ENCODE data around the gene RALY. TPM values are rescaled to one million over a fixed set of nuclear protein-coding genes. Genes with fewer than 3 reads are reported as not detected.

Gene RALY
- total RNA-seq, 1 experiment from 2014 or later, result 119 TPM

DNA sequence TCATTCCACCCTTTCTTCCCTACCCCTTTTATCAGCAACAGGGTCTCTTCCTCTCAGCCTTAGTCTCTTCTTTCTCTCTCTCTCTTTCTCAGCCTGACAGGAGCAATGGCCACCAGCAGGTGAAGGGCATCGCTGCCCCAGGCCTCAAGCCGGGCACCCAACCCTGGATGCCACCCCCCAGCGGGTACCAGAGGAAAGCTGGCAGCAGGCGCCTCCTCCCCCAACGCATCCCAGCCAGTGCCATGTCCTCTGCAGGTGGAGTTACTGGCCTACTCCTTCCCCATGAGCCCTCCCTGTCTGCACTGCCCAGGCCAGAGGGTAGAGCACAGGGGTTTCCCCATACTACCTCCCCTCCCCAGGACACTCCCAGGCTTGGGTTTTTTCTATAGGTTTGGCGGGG is 86.1 kb downstream of the RALY start:
- Histone ChIP-seq H3K9me2 (ENCODE audit: insufficient read depth) (no peaks in the 10 kb centered on the region), H3K4me1 (ENCODE audit: control insufficient read depth in 1 of 2, insufficient read depth in 2 of 2, low read length in 2 of 2) (0 out of 4 replicates have a peak, but pooled peaks cover 0 to 4% of the 10 kb centered on the region in 2 experiments), H3K9ac (ENCODE audit: low read length) (no peak overlapping the region), H4K20me1 (ENCODE audit: insufficient read depth) (no peaks in the 10 kb centered on the region), H3K4me2 (ENCODE audit: low read length) (no peak overlapping the region), H3K79me2 (ENCODE audit: insufficient read depth, low read length) (peaks cover 5% of the 10 kb centered on the region; the same call in 1 of the 2 replicates), H3K9me3 (ENCODE audit: control insufficient read depth in 1 of 2, insufficient read depth in 1 of 2, low read depth in 1 of 2, low read length in 2 of 2) (no peaks in the 10 kb centered on the region), H3K36me3 (ENCODE audit: control insufficient read depth in 1 of 2, insufficient read depth in 2 of 2, low read length in 2 of 2) (peaks cover 15 to 20% of the 10 kb centered on the region in 2 experiments; a peak in 3 of 4 replicates), H3K27me3 (ENCODE audit: insufficient read depth, low read length) (no peaks in the 10 kb centered on the region), H2AFZ (ENCODE audit: low read depth, low read length, poor library complexity, severe bottlenecking) (no peak overlapping the region), H3K4me3 (replicated peaks in 1 of 2; ENCODE audit: low read depth in 1 of 2, low read length in 2 of 2) (no peak overlapping the region), H3K27ac (ENCODE audit: low read depth, low read length) (no peak overlapping the region)
- TF ChIP-seq RAD21 (IDR thresholded peaks at IDR 0.05; ENCODE audit: low read depth) (no peak), SIN3A (IDR thresholded peaks at IDR 0.05; ENCODE audit: low read depth) (no peak), ZNF274 (IDR thresholded peaks at IDR 0.05; ENCODE audit: low read depth, low read length) (no peak), JUND (IDR thresholded peaks at IDR 0.05) (no peak), EZH2 (IDR thresholded peaks at IDR 0.05) (no peak), EGR1 (IDR thresholded peaks at IDR 0.05; ENCODE audit: low read depth) (no peak), FOSL1 (IDR thresholded peaks at IDR 0.05; ENCODE audit: low read depth) (no peak), CEBPB (IDR thresholded peaks at IDR 0.05; ENCODE audit: low read depth) (no peak), CBX3 (IDR thresholded peaks at IDR 0.05; ENCODE audit: low read depth) (no peak), ATF3 (IDR thresholded peaks at IDR 0.05) (no peak), SRF (IDR thresholded peaks at IDR 0.05; ENCODE audit: low read depth) (no peak)
- TF ChIP-seq, protein P1, sequence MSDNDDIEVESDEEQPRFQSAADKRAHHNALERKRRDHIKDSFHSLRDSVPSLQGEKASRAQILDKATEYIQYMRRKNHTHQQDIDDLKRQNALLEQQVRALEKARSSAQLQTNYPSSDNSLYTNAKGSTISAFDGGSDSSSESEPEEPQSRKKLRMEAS (IDR thresholded peaks at IDR 0.05), result no peak
- TF ChIP-seq, protein P2, sequence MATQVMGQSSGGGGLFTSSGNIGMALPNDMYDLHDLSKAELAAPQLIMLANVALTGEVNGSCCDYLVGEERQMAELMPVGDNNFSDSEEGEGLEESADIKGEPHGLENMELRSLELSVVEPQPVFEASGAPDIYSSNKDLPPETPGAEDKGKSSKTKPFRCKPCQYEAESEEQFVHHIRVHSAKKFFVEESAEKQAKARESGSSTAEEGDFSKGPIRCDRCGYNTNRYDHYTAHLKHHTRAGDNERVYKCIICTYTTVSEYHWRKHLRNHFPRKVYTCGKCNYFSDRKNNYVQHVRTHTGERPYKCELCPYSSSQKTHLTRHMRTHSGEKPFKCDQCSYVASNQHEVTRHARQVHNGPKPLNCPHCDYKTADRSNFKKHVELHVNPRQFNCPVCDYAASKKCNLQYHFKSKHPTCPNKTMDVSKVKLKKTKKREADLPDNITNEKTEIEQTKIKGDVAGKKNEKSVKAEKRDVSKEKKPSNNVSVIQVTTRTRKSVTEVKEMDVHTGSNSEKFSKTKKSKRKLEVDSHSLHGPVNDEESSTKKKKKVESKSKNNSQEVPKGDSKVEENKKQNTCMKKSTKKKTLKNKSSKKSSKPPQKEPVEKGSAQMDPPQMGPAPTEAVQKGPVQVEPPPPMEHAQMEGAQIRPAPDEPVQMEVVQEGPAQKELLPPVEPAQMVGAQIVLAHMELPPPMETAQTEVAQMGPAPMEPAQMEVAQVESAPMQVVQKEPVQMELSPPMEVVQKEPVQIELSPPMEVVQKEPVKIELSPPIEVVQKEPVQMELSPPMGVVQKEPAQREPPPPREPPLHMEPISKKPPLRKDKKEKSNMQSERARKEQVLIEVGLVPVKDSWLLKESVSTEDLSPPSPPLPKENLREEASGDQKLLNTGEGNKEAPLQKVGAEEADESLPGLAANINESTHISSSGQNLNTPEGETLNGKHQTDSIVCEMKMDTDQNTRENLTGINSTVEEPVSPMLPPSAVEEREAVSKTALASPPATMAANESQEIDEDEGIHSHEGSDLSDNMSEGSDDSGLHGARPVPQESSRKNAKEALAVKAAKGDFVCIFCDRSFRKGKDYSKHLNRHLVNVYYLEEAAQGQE (IDR thresholded peaks at IDR 0.05; ENCODE audit: low read depth), result no peak
- TF ChIP-seq, protein P3, sequence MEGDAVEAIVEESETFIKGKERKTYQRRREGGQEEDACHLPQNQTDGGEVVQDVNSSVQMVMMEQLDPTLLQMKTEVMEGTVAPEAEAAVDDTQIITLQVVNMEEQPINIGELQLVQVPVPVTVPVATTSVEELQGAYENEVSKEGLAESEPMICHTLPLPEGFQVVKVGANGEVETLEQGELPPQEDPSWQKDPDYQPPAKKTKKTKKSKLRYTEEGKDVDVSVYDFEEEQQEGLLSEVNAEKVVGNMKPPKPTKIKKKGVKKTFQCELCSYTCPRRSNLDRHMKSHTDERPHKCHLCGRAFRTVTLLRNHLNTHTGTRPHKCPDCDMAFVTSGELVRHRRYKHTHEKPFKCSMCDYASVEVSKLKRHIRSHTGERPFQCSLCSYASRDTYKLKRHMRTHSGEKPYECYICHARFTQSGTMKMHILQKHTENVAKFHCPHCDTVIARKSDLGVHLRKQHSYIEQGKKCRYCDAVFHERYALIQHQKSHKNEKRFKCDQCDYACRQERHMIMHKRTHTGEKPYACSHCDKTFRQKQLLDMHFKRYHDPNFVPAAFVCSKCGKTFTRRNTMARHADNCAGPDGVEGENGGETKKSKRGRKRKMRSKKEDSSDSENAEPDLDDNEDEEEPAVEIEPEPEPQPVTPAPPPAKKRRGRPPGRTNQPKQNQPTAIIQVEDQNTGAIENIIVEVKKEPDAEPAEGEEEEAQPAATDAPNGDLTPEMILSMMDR (IDR thresholded peaks at IDR 0.05 in 2 of 3, conservative IDR thresholded peaks at IDR 0.05 in 1 of 3; ENCODE audit: borderline replicate concordance in 1 of 3, insufficient read depth in 1 of 3, low read depth in 2 of 3, low read length in 2 of 3), result no peak
- CTCF ChIA-PET, result no interaction called here
- RAD21 ChIA-PET (ENCODE audit: low non-redundant PET in 1 of 2, low total read pairs in 2 of 2, uncharacterized antibody in 2 of 2, unreplicated experiment in 2 of 2), result no interaction called here
- POLR2A ChIA-PET, result no interaction called here
- BruUV-seq (replicated peaks), result no TSS peak
- ATAC-seq, result no peak
- intact Hi-C loops (cut with micrococcal nuclease), result no loop called here
- no peak for DNase-seq (ENCODE audit: low read depth, low spot score)

All from HCT116 (cell line).